Endothelial cell of umbilical vein (primary cell): ENCODE data around the gene TRAPPC11. TPM values are rescaled to one million over a fixed set of nuclear protein-coding genes. Genes with fewer than 3 reads are reported as not detected.

Source experiments
- BruUV-seq: library from RNA; stranded (reverse); fragments of 400-500 nt; replicated peaks from 2 replicates; lab custom pipeline; 2021; lab: Mats Ljungman, UMichigan
- CTCF ChIA-PET: fragments of 300-600, 350-600 bp; sonication (Branson Sonifier 250); formaldehyde crosslinking; loops from one replicate; lab custom pipeline; 2021; ENCODE audit warnings: antibody characterized with exemption, inconsistent platforms; lab: Charles Lee
- POLR2A ChIA-PET: fragments of 300-600, 350-600 bp; sonication (Branson Sonifier 250); formaldehyde crosslinking; loops from one replicate; lab custom pipeline; 2021; ENCODE audit warnings: antibody characterized with exemption, inconsistent platforms; lab: Charles Lee
- DNase-seq: peaks from one replicate; pipeline ENCODE4 v3.0.0-alpha.2; 2011; ENCODE audit warnings: low read depth, low spot score
- FAIRE-seq: peaks from 2 replicates; lab custom pipeline; 2011; peaks lifted over from hg19 to GRCh38; lab: Jason Lieb, UNC
- H2AFZ ChIP-seq: 2 replicates; pipeline ENCODE4 v1.6.0; 2012; ENCODE audit warnings: low read depth, low read length, control low read depth, inconsistent platforms
- H3K27ac ChIP-seq: 2 replicates; pipeline ENCODE4 v1.5.1; 2011; ENCODE audit warnings: low read depth, mild to moderate bottlenecking, control low read depth, low read length, moderate library complexity; ENCODE audit not compliant: insufficient read depth
- H3K27me3 ChIP-seq, 2 experiments: 2 replicates each; pipeline versions ENCODE4 v1.6.0 to v1.6.1; 2011; ENCODE audit warnings: low read length in 2 of 2, mixed read lengths in 1 of 2; ENCODE audit not compliant: control insufficient read depth in 2 of 2, insufficient read depth in 2 of 2
- H3K36me3 ChIP-seq, 2 experiments: 2 replicates in 1 of 2; 3 replicates in 1 of 2; pipeline ENCODE4 v1.5.1; 2011; ENCODE audit warnings: low read length in 2 of 2, mild to moderate bottlenecking in 1 of 2, moderate library complexity in 1 of 2; ENCODE audit not compliant: control insufficient read depth in 2 of 2, insufficient read depth in 2 of 2; ENCODE audit errors: extremely low read depth in 1 of 2
- H3K4me1 ChIP-seq: 3 replicates; pipeline ENCODE4 v1.5.1; 2011; ENCODE audit warnings: mild to moderate bottlenecking, low read length; ENCODE audit not compliant: control insufficient read depth, insufficient read depth; ENCODE audit errors: extremely low read depth
- H3K4me2 ChIP-seq: 2 replicates; pipeline ENCODE4 v1.6.1; 2011; ENCODE audit warnings: low read length, control low read depth, mixed read lengths; ENCODE audit not compliant: insufficient read depth
- H3K4me3 ChIP-seq, 3 experiments: fragments of 200-600 bp in 1 of 3; sonication (generic), shearing (Covaris generic) in 1 of 3; replicated peaks in 1 of 3; 2 replicates each; pipeline ENCODE4 v1.5.1; 2011 to 2016; ENCODE audit warnings: control low read depth in 3 of 3, low read length in 3 of 3, mild to moderate bottlenecking in 2 of 3, inconsistent platforms in 1 of 3, low read depth in 1 of 3, moderate library complexity in 1 of 3; ENCODE audit not compliant: insufficient read depth in 1 of 3
- H3K79me2 ChIP-seq: 2 replicates; pipeline ENCODE4 v1.6.0; 2012; ENCODE audit warnings: low read length, inconsistent platforms; ENCODE audit not compliant: control insufficient read depth, insufficient read depth
- H3K9ac ChIP-seq: replicated peaks from 2 replicates; pipeline ENCODE3; 2011; ENCODE audit warnings: low read length, control low read depth; ENCODE audit not compliant: insufficient read depth; ENCODE audit errors: extremely low read depth
- H3K9me1 ChIP-seq: replicated peaks from 3 replicates; pipeline ENCODE4 v1.6.0; 2011; ENCODE audit warnings: mild to moderate bottlenecking, low read length; ENCODE audit not compliant: control insufficient read depth, insufficient read depth; ENCODE audit errors: extremely low read depth
- H3K9me3 ChIP-seq: replicated peaks from 2 replicates; pipeline ENCODE4 v1.5.1; 2012; ENCODE audit warnings: low read length, inconsistent platforms; ENCODE audit not compliant: control insufficient read depth, insufficient read depth
- H4K20me1 ChIP-seq: replicated peaks from 2 replicates; pipeline ENCODE3; 2011; ENCODE audit warnings: mild to moderate bottlenecking, low read length; ENCODE audit not compliant: control insufficient read depth, insufficient read depth; ENCODE audit errors: extremely low read depth
- EZH2 ChIP-seq: IDR thresholded peaks from 2 replicates; pipeline ENCODE4 v1.6.1; 2012; ENCODE audit warnings: borderline replicate concordance, low read depth, mild to moderate bottlenecking, moderate library complexity, low read length, inconsistent platforms; ENCODE audit not compliant: severe bottlenecking
- FOS ChIP-seq: IDR thresholded peaks from 2 replicates; pipeline ENCODE4 v1.6.1; 2011; ENCODE audit warnings: mild to moderate bottlenecking, low read length, moderate library complexity, borderline replicate concordance; ENCODE audit not compliant: insufficient read depth
- GATA2 ChIP-seq: IDR thresholded peaks from 2 replicates; pipeline ENCODE4 v1.7.0; 2011; ENCODE audit warnings: low read depth, mild to moderate bottlenecking, moderate library complexity, mixed read lengths, low read length; ENCODE audit not compliant: insufficient read length, insufficient read depth
- JUN ChIP-seq: IDR thresholded peaks from 2 replicates; pipeline ENCODE4 v1.6.1; 2011; ENCODE audit warnings: borderline replicate concordance, low read depth; ENCODE audit not compliant: insufficient read length, insufficient read depth
- MYC ChIP-seq: IDR thresholded peaks from one replicate; pipeline ENCODE4 v1.6.1; 2011; ENCODE audit warnings: mild to moderate bottlenecking, low read depth, low read length
- POLR2A ChIP-seq: IDR thresholded peaks from 2 replicates; pipeline ENCODE4 v1.6.1; 2012; ENCODE audit warnings: low read depth, mild to moderate bottlenecking, control low read depth, low read length
- POLR2AphosphoS5 ChIP-seq: IDR thresholded peaks from 2 replicates; pipeline ENCODE4 v1.6.1; 2012; ENCODE audit warnings: low read depth, mild to moderate bottlenecking, control low read depth, low read length, moderate library complexity; ENCODE audit not compliant: insufficient read depth
- dilution Hi-C: fragments of 300-500 bp; cut with MboI; formaldehyde crosslinking; loops from one replicate; pipeline ENCODE4 v1.15.0; 2019; ENCODE audit warnings: low sequenced_read_pairs; ENCODE audit not compliant: extremely low pct_ligation_motif_present
- intact Hi-C: fragments of 100-400 bp; cut with micrococcal nuclease; formaldehyde crosslinking; loops from one replicate; pipeline ENCODE4 v1.10.0; 2022
- polyA plus RNA-seq, 4 experiments: library from polyadenylated mRNA; depleted of rRNA in 3 of 4; stranded (reverse) in 3 of 4; unstranded in 1 of 4; fragments of >200 nt; gene quantifications; 2 replicates each; pipeline versions ENCODE4 v1.2.1 to v1.2.3, GENCODE V29; 2011 to 2012; ENCODE audit warnings: missing spikeins in 1 of 4
- total RNA-seq: library from RNA; stranded (reverse); gene quantifications from 2 replicates; pipeline ENCODE4 v1.2.3, GENCODE V29; 2021
- TF ChIP-seq, protein P1 (sequence below): IDR thresholded peaks from 2 replicates; pipeline ENCODE4 v1.6.1; 2011; ENCODE audit not compliant: insufficient read depth, insufficient read length
- TF ChIP-seq, protein P2 (sequence below), 2 donors: IDR thresholded peaks; 1 replicate in 1 of 2; 2 replicates in 1 of 2; pipeline ENCODE4 v1.5.1; 2011; ENCODE audit warnings: low read length in 2 of 2, mild to moderate bottlenecking in 2 of 2, moderate library complexity in 2 of 2, control low read depth in 1 of 2, inconsistent platforms in 1 of 2, low read depth in 1 of 2; ENCODE audit not compliant: insufficient read depth in 1 of 2; ENCODE audit errors: extremely low read depth in 1 of 2

TRAPPC11 gene
- total and polyA plus RNA-seq, 2 donors (not counting 3 experiments of a cell fraction or from before 2014, with no cell fraction given) = 21.2 to 32.1 TPM

GRCh38 chr4:183691897-183692296 is 32.8 kb downstream of the TRAPPC11 start:
- DNase-seq (no peak), FAIRE-seq (no peak)
- Histone ChIP-seq H3K9ac (no peak overlapping the region), H3K27me3 (no peaks in the 10 kb centered on the region), H3K9me3 (no peaks in the 10 kb centered on the region), H3K4me1 (no peaks in the 10 kb centered on the region), H3K79me2 (no peaks in the 10 kb centered on the region), H3K9me1 (no peaks in the 10 kb centered on the region), H2AFZ (no peak overlapping the region), H4K20me1 (no peaks in the 10 kb centered on the region), H3K27ac (no peak overlapping the region), H3K36me3 (peaks cover 13 to 20% of the 10 kb centered on the region in 2 experiments), H3K4me3 (no peak overlapping the region), H3K4me2 (no peak overlapping the region)
- dilution Hi-C loops (no loop called here), intact Hi-C loops (no loop called here)
- POLR2A ChIA-PET = no interaction called here
- TF ChIP-seq POLR2A (no peak), JUN (no peak), MYC (no peak), POLR2AphosphoS5 (no peak), GATA2 (no peak), EZH2 (no peak), FOS (no peak)
- TF ChIP-seq, protein P1, sequence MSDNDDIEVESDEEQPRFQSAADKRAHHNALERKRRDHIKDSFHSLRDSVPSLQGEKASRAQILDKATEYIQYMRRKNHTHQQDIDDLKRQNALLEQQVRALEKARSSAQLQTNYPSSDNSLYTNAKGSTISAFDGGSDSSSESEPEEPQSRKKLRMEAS = no peak
- TF ChIP-seq, protein P2, sequence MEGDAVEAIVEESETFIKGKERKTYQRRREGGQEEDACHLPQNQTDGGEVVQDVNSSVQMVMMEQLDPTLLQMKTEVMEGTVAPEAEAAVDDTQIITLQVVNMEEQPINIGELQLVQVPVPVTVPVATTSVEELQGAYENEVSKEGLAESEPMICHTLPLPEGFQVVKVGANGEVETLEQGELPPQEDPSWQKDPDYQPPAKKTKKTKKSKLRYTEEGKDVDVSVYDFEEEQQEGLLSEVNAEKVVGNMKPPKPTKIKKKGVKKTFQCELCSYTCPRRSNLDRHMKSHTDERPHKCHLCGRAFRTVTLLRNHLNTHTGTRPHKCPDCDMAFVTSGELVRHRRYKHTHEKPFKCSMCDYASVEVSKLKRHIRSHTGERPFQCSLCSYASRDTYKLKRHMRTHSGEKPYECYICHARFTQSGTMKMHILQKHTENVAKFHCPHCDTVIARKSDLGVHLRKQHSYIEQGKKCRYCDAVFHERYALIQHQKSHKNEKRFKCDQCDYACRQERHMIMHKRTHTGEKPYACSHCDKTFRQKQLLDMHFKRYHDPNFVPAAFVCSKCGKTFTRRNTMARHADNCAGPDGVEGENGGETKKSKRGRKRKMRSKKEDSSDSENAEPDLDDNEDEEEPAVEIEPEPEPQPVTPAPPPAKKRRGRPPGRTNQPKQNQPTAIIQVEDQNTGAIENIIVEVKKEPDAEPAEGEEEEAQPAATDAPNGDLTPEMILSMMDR (IDR thresholded peaks at IDR 0.05; ENCODE audit: extremely low read depth in 1 of 2, insufficient read depth in 1 of 2, low read depth in 1 of 2, low read length in 2 of 2) = no peak
- BruUV-seq = no TSS peak
- CTCF ChIA-PET = interaction anchor here (0.8 to 1.1 kb wide), 3 partner anchors 15 to 223 kb away, joined by 3 to 4 read pairs (median 3); no protein-coding TSS in a partner anchor
